Testis (tissue), 3 donors: Measurements from ENCODE around the gene CNPY1. TPM values are rescaled to one million over a fixed set of nuclear protein-coding genes. Genes with fewer than 3 reads are reported as not detected.

Source experiments
- DNase-seq: peaks from one replicate; pipeline ENCODE4 v3.0.0-alpha.2; 2019
- H3K27ac ChIP-seq, 2 donors: fragments of 200-600 bp; sonication (generic); one replicate each; pipeline ENCODE4 v1.5.1; 2019
- H3K27me3 ChIP-seq: fragments of 200-600 bp; sonication (generic); one replicate; pipeline ENCODE4 v1.5.1; 2019
- H3K36me3 ChIP-seq: fragments of 200-600 bp; sonication (generic); one replicate; pipeline ENCODE4 v1.5.1; 2017; ENCODE audit warnings: low read depth; ENCODE audit errors: missing control alignments
- H3K4me1 ChIP-seq: fragments of 200-600 bp; sonication (generic); one replicate; pipeline ENCODE4 v1.5.1; 2019
- H3K4me3 ChIP-seq, 2 donors: fragments of 200-600 bp; sonication (generic); one replicate each; pipeline ENCODE4 v1.5.1; 2017 to 2019
- H3K9me3 ChIP-seq: fragments of 200-600 bp; sonication (generic); one replicate; pipeline ENCODE4 v1.5.1; 2017
- CTCF ChIP-seq, 3 experiments: fragments of 450-650 bp in 2 of 3; fragments of 200-600 bp in 1 of 3; sonication (generic) in 1 of 3; IDR thresholded peaks; one replicate each; pipeline ENCODE4 v1.5.1; 2016 to 2019; ENCODE audit warnings: antibody characterized with exemption in 3 of 3, mild to moderate bottlenecking in 2 of 3, moderate library complexity in 1 of 3
- POLR2A ChIP-seq: fragments of 450-650 bp; IDR thresholded peaks from one replicate; pipeline ENCODE4 v1.6.1; 2017; ENCODE audit warnings: antibody characterized with exemption, mild to moderate bottlenecking, moderate library complexity
- WGBS, 2 donors: methylation state at CpG; one replicate each; pipeline ENCODE4 v1.1.5; 2018; 5-methylcytosine and 5-hydroxymethylcytosine counted together
- intact Hi-C: fragments of 100-400 bp; cut with DNase I; formaldehyde crosslinking; loops from one replicate; pipeline ENCODE4 v1.15.1; 2023; ENCODE audit warnings: low total_unique reads
- polyA plus RNA-seq: library from polyadenylated mRNA; stranded (reverse); fragments of 350-450 nt; fragmentation: Illumina TruSeq; extraction: RNeasy Lipid Tissue Mini Kit (QIAGEN cat#74804); gene quantifications from one replicate; pipeline ENCODE4 v1.2.3, GENCODE V29; 2014; ENCODE audit warnings: low read depth, low replicate concordance; ENCODE audit not compliant: insufficient read depth
- total RNA-seq, 2 donors: library from RNA; depleted of rRNA; stranded (reverse); fragments of >200 nt; gene quantifications; one replicate each; pipeline ENCODE4 v1.2.3, GENCODE V29; 2016

CNPY1 gene
- total and polyA plus RNA-seq, 3 donors from 2014 or later: 0.25 to 0.47 (median 0.31) TPM

- Histone ChIP-seq H3K27me3 (no peaks in the 10 kb centered on the region), H3K27ac (no peak overlapping the region), H3K9me3 (no peaks in the 10 kb centered on the region), H3K4me3 (no peak overlapping the region), H3K4me1 (no peaks in the 10 kb centered on the region), H3K36me3 (no peaks in the 10 kb centered on the region)
- DNase-seq: no peak
- 85 to 88% methylated on average over 10 to 14 of the region's 14 CpGs for WGBS, 2 donors
- TF ChIP-seq CTCF (IDR thresholded peaks at IDR 0.05): no peak
- TF ChIP-seq POLR2A: no peak
- intact Hi-C loops: loop anchor here (10.0 kb wide), 1 partner anchor 184 kb away; no protein-coding TSS in a partner anchor
Measured at GRCh38 chr7:155591055-155591775, 44.9 kb upstream of the CNPY1 start.

GRCh38 chr7:155590215-155591018 lies 44.1 kb upstream of the CNPY1 start:
- DNase-seq: no peak
- Histone ChIP-seq H3K4me1 (no peaks in the 10 kb centered on the region), H3K9me3 (no peaks in the 10 kb centered on the region), H3K36me3 (no peaks in the 10 kb centered on the region), H3K4me3 (no peak overlapping the region), H3K27ac (no peak overlapping the region), H3K27me3 (no peaks in the 10 kb centered on the region)
- intact Hi-C loops: loop anchor here (10.0 kb wide), 1 partner anchor 184 kb away; no protein-coding TSS in a partner anchor
- 87 to 89% methylated on average over 17 to 20 of the region's 20 CpGs for whole genome bisulfite sequencing, 2 donors
- TF ChIP-seq POLR2A (no peak), CTCF (IDR thresholded peaks at IDR 0.05) (no peak)

- no peak overlapping the region for H3K4me3 ChIP-seq
- no peaks in the 10 kb centered on the region for H3K9me3 ChIP-seq
- WGBS, 2 donors: 82 to 88% methylated on average over 20 to 29 of the region's 29 CpGs
- DNase-seq: no peak
- intact Hi-C loops: no loop called here
- peaks cover 6% of the 10 kb centered on the region for H3K4me1 ChIP-seq
- H3K27ac ChIP-seq: no peak overlapping the region
- no peaks in the 10 kb centered on the region for H3K36me3 ChIP-seq
- no peaks in the 10 kb centered on the region for H3K27me3 ChIP-seq
- TF ChIP-seq CTCF (IDR thresholded peaks at IDR 0.05) (no peak), POLR2A (no peak)
Measured at GRCh38 chr7:155589001-155589980, 42.9 kb upstream of the CNPY1 start.

- H3K27me3 ChIP-seq: no peaks in the 10 kb centered on the region
- WGBS, 2 donors: 93 to 95% methylated on average over 10 of the region's 10 CpGs
- intact Hi-C loops: no loop called here
Measured at GRCh38 chr7:155588468-155588998, 42.2 kb upstream of the CNPY1 start.

More at GRCh38 chr7:155588468-155588998, 42.2 kb upstream of the CNPY1 start:
- TF ChIP-seq CTCF (IDR thresholded peaks at IDR 0.05) (no peak), POLR2A (no peak)
- no peak for DNase-seq
- peaks cover 6% of the 10 kb centered on the region for H3K4me1 ChIP-seq
- H3K4me3 ChIP-seq: no peak overlapping the region
- H3K27ac ChIP-seq: no peak overlapping the region
- H3K36me3 ChIP-seq: no peaks in the 10 kb centered on the region
- no peaks in the 10 kb centered on the region for H3K9me3 ChIP-seq
